Measurements from ENCODE around the gene AK6.
A peak's percentile ranks its signal among the peaks of the same experiment; 100 is the strongest.
"Not testable (repeated sequence)": the region's sequence is repeated elsewhere in the genome, so short reads cannot be mapped to it uniquely, and the experiment has no call there.

The AK6 gene

GRCh38 chr5:69369340-69370121 lies at the start of gene AK6, which contains the start of the genes RAD17 and TAF9:
AK6 (minus strand) TSS chr5:69369520; CDS start chr5:69369490, 30 bp downstream.
RAD17 (plus strand) TSS chr5:69369818; CDS start chr5:69372209, 2,391 bp downstream.
TAF9 (minus strand) TSS chr5:69369520; CDS start chr5:69365737, 3,783 bp downstream.
- peak; percentile 94 for DNase-seq (ENCODE audit: low spot score)

GRCh38 chr5:69418554-69418953 lies 49.2 kb upstream of the AK6 start:
- no peak for DNase-seq (ENCODE audit: low spot score)

- DNase-seq (ENCODE audit: low spot score) = no peak
These were observed 47.4 kb upstream of the AK6 start for GRCh38 chr5:69416699-69417098.

GRCh38 chr5:69416180-69416579 lies 46.9 kb upstream of the AK6 start:
- no peak for DNase-seq (ENCODE audit: low spot score)

- DNase-seq (ENCODE audit: low spot score) = peak; percentile 42
These were observed 46.3 kb upstream of the AK6 start for GRCh38 chr5:69415584-69415958.

GRCh38 chr5:69414885-69415583 lies 45.7 kb upstream of the AK6 start, which contains the start of gene MARVELD2:
MARVELD2 (plus strand) TSS chr5:69415116; CDS start chr5:69419386, 4,270 bp downstream.
- peak; percentile 95 for DNase-seq (ENCODE audit: low spot score)

- DNase-seq (ENCODE audit: low spot score) = no peak
These were observed 35.5 kb upstream of the AK6 start for GRCh38 chr5:69404659-69405330.

GRCh38 chr5:69378376-69378775 lies 9.1 kb upstream of the AK6 start:
- no peak for DNase-seq (ENCODE audit: low spot score)

GRCh38 chr5:69374911-69375446 lies 5.7 kb upstream of the AK6 start:
- DNase-seq (ENCODE audit: low spot score) = no peak

GRCh38 chr5:69372394-69372793 lies 3.1 kb upstream of the AK6 start:
- DNase-seq (ENCODE audit: low spot score) = no peak

GRCh38 chr5:69370335-69370734 lies 1.0 kb upstream of the AK6 start:
- not testable (repeated sequence) for DNase-seq (ENCODE audit: low spot score)

GRCh38 chr5:69368458-69369339 lies 621 bp downstream of the AK6 start:
- no peak for DNase-seq (ENCODE audit: low spot score)

- DNase-seq (ENCODE audit: low spot score) = no peak
These were observed 1.5 kb downstream of the AK6 start for GRCh38 chr5:69367697-69368279.

GRCh38 chr5:69364850-69365249 lies 4.5 kb downstream of the AK6 start:
- DNase-seq (ENCODE audit: low spot score) = no peak

- DNase-seq (ENCODE audit: low spot score) = peak; percentile 14
These were observed 4.9 kb downstream of the AK6 start for GRCh38 chr5:69364414-69364813.

- DNase-seq (ENCODE audit: low spot score) = no peak
These were observed 8.9 kb downstream of the AK6 start for GRCh38 chr5:69360442-69360841.

GRCh38 chr5:69359699-69360098 lies 9.6 kb downstream of the AK6 start:
- DNase-seq (ENCODE audit: low spot score) = no peak

- no peak for DNase-seq (ENCODE audit: low spot score)
These were observed 18.7 kb downstream of the AK6 start for GRCh38 chr5:69350664-69351063.

GRCh38 chr5:69343083-69343482 lies 26.2 kb downstream of the AK6 start:
- no peak for DNase-seq (ENCODE audit: low spot score)

- no peak for DNase-seq (ENCODE audit: low spot score)
These were observed 27.7 kb downstream of the AK6 start for GRCh38 chr5:69341520-69342161.

Data from LoVo (cell line).